ENCODE results near the gene NECAB2. TPM values are rescaled to one million over a fixed set of nuclear protein-coding genes. Genes with fewer than 3 reads are reported as not detected.

NECAB2 gene
- total and polyA plus RNA-seq, 3 experiments from 2014 or later = not detected

DNA sequence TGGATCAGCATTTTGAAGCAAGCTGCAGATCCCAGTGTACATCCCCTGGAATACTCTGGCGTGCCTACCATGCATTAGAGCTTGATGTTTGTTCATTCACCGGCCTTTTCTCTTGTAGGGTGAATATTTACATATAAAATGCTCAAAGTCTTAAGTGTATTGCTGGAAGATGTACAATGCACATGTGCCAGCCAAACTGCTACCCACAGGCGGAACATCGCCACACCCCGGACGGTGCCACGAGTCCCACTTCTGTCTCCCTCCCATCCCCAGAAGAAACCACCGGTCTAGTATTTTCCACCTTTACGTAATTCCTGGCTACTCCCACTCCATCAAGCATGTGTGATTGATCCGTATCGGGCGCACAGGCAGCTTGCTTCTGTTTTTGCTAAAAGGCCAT is 70.4 kb downstream of the NECAB2 start:
- no peak for DNase-seq
- no peak overlapping the region for H3K4me3 Mint-ChIP-seq
- Histone ChIP-seq H3K27ac (ENCODE audit: low read depth, low read length) (no peak overlapping the region), H3K36me3 (ENCODE audit: insufficient read depth, low read length) (no peaks in the 10 kb centered on the region), H3K4me3 (ENCODE audit: low read length) (no peak overlapping the region), H3K9me3 (ENCODE audit: low read length) (no peaks in the 10 kb centered on the region), H3K4me1 (ENCODE audit: insufficient read depth, low read length) (no peaks in the 10 kb centered on the region), H3K27me3 (ENCODE audit: insufficient read depth, low read length, poor library complexity, severe bottlenecking) (no peaks in the 10 kb centered on the region)
- H3K27me3 Mint-ChIP-seq = peaks cover 5 to 6% of the 10 kb centered on the region in 2 donors
- H3K36me3 Mint-ChIP-seq = no peaks in the 10 kb centered on the region
- ChIA-PET POLR2A (no interaction called here), CTCF (interaction anchor here (1.3 kb wide), 1 partner anchor 62 kb away, joined by 3 read pairs; no protein-coding TSS in a partner anchor)
- H3K4me1 Mint-ChIP-seq = peaks cover 0 to 3% (median 2%) of the 10 kb centered on the region in 3 donors
- H3K9me3 Mint-ChIP-seq = peaks cover 0 to 4% (median 0%) of the 10 kb centered on the region in 5 donors
- H3K27ac Mint-ChIP-seq = no peak overlapping the region

DNA sequence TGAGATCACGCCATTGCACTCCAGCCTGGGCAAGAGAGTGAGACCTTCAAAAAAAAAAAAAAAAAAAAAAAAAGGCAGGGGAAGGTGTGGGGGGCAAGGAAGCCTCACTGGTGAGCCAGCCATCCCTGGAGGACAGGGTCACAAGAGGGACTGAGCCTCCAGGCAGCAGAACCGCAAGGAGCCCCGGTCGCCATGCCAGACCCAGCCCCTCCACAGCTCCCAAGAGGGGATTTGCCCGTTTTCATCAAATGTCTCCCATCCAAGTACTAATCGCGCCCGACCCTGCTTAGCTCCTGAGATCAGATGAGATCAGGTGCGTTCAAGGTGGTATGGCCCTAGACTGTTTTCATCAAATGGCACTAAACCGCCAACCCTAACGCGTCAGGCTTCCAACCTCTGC is 71.7 kb downstream of the NECAB2 start:
- H3K27ac Mint-ChIP-seq = no peak overlapping the region
- POLR2A ChIA-PET = no interaction called here
- no peak overlapping the region for H3K4me3 ChIP-seq (ENCODE audit: low read length)
- no peak overlapping the region for H3K27ac ChIP-seq (ENCODE audit: low read depth, low read length)
- peaks cover 9 to 12% of the 10 kb centered on the region in 2 donors for H3K27me3 Mint-ChIP-seq
- no peak for DNase-seq
- no peaks in the 10 kb centered on the region for H3K9me3 ChIP-seq (ENCODE audit: low read length)
- CTCF ChIA-PET = no interaction called here
- H3K36me3 ChIP-seq (ENCODE audit: insufficient read depth, low read length) = no peaks in the 10 kb centered on the region
- H3K36me3 Mint-ChIP-seq = no peaks in the 10 kb centered on the region
- H3K4me1 Mint-ChIP-seq = peaks cover 0 to 14% (median 4%) of the 10 kb centered on the region in 3 donors
- H3K9me3 Mint-ChIP-seq = peaks cover 0 to 2% (median 0%) of the 10 kb centered on the region in 5 donors
- H3K4me1 ChIP-seq (ENCODE audit: insufficient read depth, low read length) = no peaks in the 10 kb centered on the region
- H3K4me3 Mint-ChIP-seq = no peak overlapping the region
- no peaks in the 10 kb centered on the region for H3K27me3 ChIP-seq (ENCODE audit: insufficient read depth, low read length, poor library complexity, severe bottlenecking)

DNA sequence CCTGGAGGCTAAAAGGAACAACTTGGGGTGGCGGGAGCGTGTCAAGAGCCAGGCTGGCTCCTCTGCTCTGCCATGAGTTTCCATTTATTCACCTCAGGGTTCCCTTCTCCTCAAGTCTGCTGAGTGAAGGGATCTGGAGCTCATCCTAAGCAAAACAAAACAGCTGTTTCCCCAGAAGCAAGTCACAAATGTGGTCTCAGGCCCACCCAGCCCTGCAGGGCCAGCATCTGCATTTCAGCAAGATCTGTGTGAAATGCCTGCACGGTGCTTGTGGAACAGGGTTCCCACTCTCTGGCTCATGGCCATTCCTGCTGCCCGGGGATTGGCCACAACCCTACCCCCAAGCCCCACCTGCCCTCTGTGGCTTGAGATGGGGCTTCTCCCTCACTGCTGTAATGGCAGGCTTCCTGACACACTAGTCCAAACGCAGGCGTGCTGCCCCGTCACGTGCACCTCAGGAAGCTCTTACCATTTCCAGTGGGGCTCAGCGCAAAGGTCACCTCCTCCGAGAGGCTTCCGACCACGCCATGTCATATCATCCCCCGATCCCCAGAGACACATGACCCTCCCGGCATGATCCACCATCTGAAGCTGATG is 72.3 kb downstream of the NECAB2 start:
- CTCF ChIA-PET = no interaction called here

DNA sequence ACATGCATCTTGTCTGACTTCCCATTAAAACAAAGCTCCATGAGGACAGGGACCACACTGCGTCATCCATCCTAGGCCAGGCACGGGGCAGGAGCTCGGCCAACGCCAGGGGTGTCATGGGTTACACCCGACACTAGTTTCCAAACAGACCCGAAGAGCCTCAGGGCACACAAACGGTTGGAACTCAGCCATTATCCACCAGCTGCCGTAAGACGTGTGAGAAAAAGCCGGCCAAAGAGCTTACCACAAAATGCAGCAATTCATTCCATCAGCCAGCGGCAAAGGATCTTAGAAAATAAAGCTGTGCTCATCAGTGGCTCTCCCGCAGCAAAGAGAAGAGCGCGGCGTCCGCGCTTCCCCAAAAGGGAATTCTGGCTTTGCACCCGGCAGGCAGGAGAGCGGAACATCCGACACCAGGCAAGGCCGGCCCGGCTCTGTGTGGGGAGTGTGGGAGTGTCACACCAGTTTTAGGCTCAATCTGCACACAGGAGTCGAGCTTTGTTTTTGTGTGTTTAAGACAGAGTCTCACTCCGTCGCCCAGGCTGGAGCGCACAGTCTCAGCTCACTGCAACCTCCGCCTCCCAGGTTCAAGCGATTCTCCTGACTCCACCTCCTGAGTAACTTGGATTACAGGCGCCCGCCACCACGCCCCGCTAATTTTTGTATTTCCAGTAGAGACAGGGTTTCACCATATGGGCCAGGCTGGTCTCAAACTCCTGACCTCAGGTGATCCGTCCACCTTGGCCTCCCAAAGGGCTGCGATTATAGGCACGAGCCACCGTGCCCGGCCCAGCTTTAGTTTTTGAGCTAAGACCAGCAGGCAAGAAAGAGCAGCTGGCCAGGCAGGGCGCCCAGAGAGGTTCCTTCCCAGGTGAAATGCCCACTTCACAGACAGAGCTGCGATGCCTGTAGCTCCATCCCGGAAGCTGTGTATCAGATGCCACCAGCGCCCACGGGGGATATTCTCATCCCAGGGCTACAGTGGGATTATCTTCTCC is 73.1 kb downstream of the NECAB2 start:
- Mint-ChIP-seq H3K36me3 (no peaks in the 10 kb centered on the region), H3K4me3 (no peak overlapping the region), H3K27me3 (peaks cover 9 to 12% of the 10 kb centered on the region in 2 donors), H3K27ac (no peak overlapping the region), H3K4me1 (peaks cover 0 to 14% (median 4%) of the 10 kb centered on the region in 3 donors), H3K9me3 (no peaks in the 10 kb centered on the region)
- ChIA-PET POLR2A (no interaction called here), CTCF (no interaction called here)
- H3K9me3 ChIP-seq (ENCODE audit: low read length) = no peaks in the 10 kb centered on the region
- no peak for DNase-seq
- H3K27me3 ChIP-seq (ENCODE audit: insufficient read depth, low read length, poor library complexity, severe bottlenecking) = no peaks in the 10 kb centered on the region
- no peak overlapping the region for H3K4me3 ChIP-seq (ENCODE audit: low read length)
- H3K27ac ChIP-seq (ENCODE audit: low read depth, low read length) = no peak overlapping the region
- H3K36me3 ChIP-seq (ENCODE audit: insufficient read depth, low read length) = no peaks in the 10 kb centered on the region
- H3K4me1 ChIP-seq (ENCODE audit: insufficient read depth, low read length) = no peaks in the 10 kb centered on the region

More for the DNA sequence above, 72.3 kb downstream of the NECAB2 start:
- no peak for DNase-seq
- no peaks in the 10 kb centered on the region for H3K27me3 ChIP-seq (ENCODE audit: insufficient read depth, low read length, poor library complexity, severe bottlenecking)
- no peaks in the 10 kb centered on the region for H3K36me3 Mint-ChIP-seq
- peaks cover 9 to 12% of the 10 kb centered on the region in 2 donors for H3K27me3 Mint-ChIP-seq
- H3K9me3 Mint-ChIP-seq = no peaks in the 10 kb centered on the region
- peaks cover 0 to 14% (median 4%) of the 10 kb centered on the region in 3 donors for H3K4me1 Mint-ChIP-seq
- no peaks in the 10 kb centered on the region for H3K36me3 ChIP-seq (ENCODE audit: insufficient read depth, low read length)
- no peaks in the 10 kb centered on the region for H3K4me1 ChIP-seq (ENCODE audit: insufficient read depth, low read length)
- POLR2A ChIA-PET = no interaction called here
- H3K4me3 Mint-ChIP-seq = no peak overlapping the region
- no peak overlapping the region for H3K27ac ChIP-seq (ENCODE audit: low read depth, low read length)
- no peak overlapping the region for H3K4me3 ChIP-seq (ENCODE audit: low read length)
- H3K9me3 ChIP-seq (ENCODE audit: low read length) = no peaks in the 10 kb centered on the region
- no peak overlapping the region for H3K27ac Mint-ChIP-seq

DNA sequence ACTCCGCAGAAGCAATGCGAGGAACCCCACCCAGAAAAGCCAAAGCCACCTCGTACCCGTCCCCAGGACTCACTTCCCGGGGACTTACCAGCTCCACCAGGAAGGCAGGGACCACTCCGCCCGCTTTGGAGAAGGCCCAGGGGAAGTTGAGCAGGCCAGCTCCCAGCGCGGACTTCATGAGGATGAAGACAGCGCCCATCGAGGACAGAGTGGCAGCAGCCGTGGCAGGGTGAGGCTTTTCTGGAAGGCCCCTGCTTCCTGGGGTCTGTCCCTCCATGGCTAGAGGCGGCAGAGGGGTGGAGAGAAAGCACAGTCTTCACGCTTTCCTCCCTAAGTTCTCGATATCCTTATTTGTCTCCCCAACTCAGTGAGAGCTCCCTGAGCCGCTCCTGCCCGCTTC is 73.8 kb downstream of the NECAB2 start:
- CTCF ChIA-PET = no interaction called here
- no peaks in the 10 kb centered on the region for H3K9me3 Mint-ChIP-seq
- H3K27me3 Mint-ChIP-seq = peaks cover 9 to 11% of the 10 kb centered on the region in 2 donors
- no peak for DNase-seq
- H3K4me3 Mint-ChIP-seq = no peak overlapping the region
- H3K4me1 ChIP-seq (ENCODE audit: insufficient read depth, low read length) = no peaks in the 10 kb centered on the region
- POLR2A ChIA-PET = no interaction called here
- H3K36me3 Mint-ChIP-seq = no peaks in the 10 kb centered on the region
- H3K27ac ChIP-seq (ENCODE audit: low read depth, low read length) = no peak overlapping the region
- no peaks in the 10 kb centered on the region for H3K27me3 ChIP-seq (ENCODE audit: insufficient read depth, low read length, poor library complexity, severe bottlenecking)
- H3K9me3 ChIP-seq (ENCODE audit: low read length) = no peaks in the 10 kb centered on the region
- H3K27ac Mint-ChIP-seq = no peak overlapping the region
- no peak overlapping the region for H3K4me3 ChIP-seq (ENCODE audit: low read length)
- no peaks in the 10 kb centered on the region for H3K36me3 ChIP-seq (ENCODE audit: insufficient read depth, low read length)
- peaks cover 0 to 14% (median 4%) of the 10 kb centered on the region in 3 donors for H3K4me1 Mint-ChIP-seq

DNA sequence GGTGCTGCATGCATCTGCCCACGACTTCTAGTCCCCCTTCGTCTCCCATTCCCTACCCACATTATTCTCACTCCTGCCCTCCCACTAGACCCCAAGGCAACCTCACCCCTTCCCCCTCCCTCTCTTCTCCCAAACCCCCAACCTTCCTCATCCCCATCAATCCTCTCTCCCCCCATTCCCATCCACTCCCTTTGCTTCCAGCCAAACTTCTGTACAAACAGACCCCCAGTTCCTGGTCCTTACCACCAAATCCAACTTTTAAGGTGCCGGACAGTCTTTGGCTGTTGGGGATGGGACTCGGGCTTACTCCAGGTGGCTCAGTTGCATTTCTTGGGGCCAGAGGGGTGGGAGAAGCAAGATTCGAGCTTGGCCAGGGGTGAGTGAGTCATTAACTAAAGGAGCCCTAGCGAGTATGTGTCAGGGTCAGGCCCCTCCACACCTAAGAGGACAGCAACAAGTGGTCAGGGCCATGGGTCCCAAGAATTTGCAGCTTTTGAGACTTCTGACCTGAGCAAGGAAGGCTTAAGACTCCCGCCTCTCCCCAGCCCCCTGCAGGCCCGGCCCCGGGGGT is 74.3 kb downstream of the NECAB2 start, which contains the start of gene SLC38A8:
TSS of gene SLC38A8 (minus strand) at position 488 of the 571 bp plus-strand sequence. CDS start 638 bp downstream, outside the sequence.
- Mint-ChIP-seq H3K36me3 (peaks cover 0 to 2% (median 1%) of the 10 kb centered on the region in 3 donors), H3K4me3 (no peak within 1 kb of the TSS), H3K27me3 (peaks cover 9 to 11% of the 10 kb centered on the region in 2 donors), H3K27ac (no peak within 1 kb of the TSS), H3K9me3 (no peaks in the 10 kb centered on the region), H3K4me1 (peaks cover 0 to 14% (median 4%) of the 10 kb centered on the region in 3 donors)
- Histone ChIP-seq H3K27ac (ENCODE audit: low read depth, low read length) (no peak within 1 kb of the TSS), H3K9me3 (ENCODE audit: low read length) (no peaks in the 10 kb centered on the region), H3K4me3 (ENCODE audit: low read length) (no peak within 1 kb of the TSS), H3K36me3 (ENCODE audit: insufficient read depth, low read length) (no peaks in the 10 kb centered on the region), H3K27me3 (ENCODE audit: insufficient read depth, low read length, poor library complexity, severe bottlenecking) (no peaks in the 10 kb centered on the region), H3K4me1 (ENCODE audit: insufficient read depth, low read length) (no peaks in the 10 kb centered on the region)
- CTCF ChIA-PET = no interaction called here
- no peak for DNase-seq
- POLR2A ChIA-PET = no interaction called here

DNA sequence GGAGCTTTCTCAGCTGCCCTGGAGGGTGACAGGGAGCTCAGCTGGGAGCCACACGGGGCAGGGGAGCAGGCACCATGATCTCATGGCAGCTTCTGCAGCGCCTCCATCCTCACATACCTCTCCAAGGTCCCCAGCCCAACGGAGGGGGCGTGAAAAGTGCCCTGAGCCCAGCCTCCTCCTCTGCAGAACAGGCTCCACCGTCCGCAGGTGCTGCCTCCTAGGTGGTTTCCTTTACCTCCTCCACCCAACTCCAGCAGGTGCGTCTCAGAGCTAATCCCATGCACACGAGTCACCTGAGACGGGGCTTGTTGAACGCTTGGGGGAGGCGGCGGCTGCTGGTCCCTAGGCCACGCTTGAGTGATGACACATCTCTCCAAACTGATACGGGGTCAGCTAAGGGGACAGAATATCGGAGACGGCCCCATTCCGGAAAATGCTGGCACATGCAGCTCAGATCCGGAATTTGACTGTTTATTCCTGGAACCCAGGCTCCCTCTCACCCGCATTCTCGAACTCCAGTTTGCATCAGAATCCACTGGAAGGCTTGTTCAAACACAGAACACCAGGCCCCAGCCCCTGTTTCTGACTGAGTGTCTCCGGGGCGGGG is 74.9 kb downstream of the NECAB2 start:
- Mint-ChIP-seq H3K36me3 (peaks cover 0 to 2% (median 2%) of the 10 kb centered on the region in 3 donors), H3K4me3 (no peak overlapping the region), H3K4me1 (peaks cover 0 to 14% (median 4%) of the 10 kb centered on the region in 3 donors), H3K9me3 (no peaks in the 10 kb centered on the region), H3K27me3 (peaks cover 9 to 11% of the 10 kb centered on the region in 2 donors), H3K27ac (no peak overlapping the region)
- Histone ChIP-seq H3K27ac (ENCODE audit: low read depth, low read length) (no peak overlapping the region), H3K36me3 (ENCODE audit: insufficient read depth, low read length) (no peaks in the 10 kb centered on the region), H3K4me3 (ENCODE audit: low read length) (no peak overlapping the region), H3K27me3 (ENCODE audit: insufficient read depth, low read length, poor library complexity, severe bottlenecking) (no peaks in the 10 kb centered on the region), H3K4me1 (ENCODE audit: insufficient read depth, low read length) (no peaks in the 10 kb centered on the region), H3K9me3 (ENCODE audit: low read length) (no peaks in the 10 kb centered on the region)
- ChIA-PET POLR2A (no interaction called here), CTCF (no interaction called here)
- DNase-seq = no peak

All from CD8-positive, alpha-beta memory T cell (primary cell).